ENCODE data around the gene MIER2. TPM values are rescaled to one million over a fixed set of nuclear protein-coding genes. Genes with fewer than 3 reads are reported as not detected.

The MIER2 gene
- total and polyA plus RNA-seq, 4 donors = 2.7 to 4.1 (median 3.7) TPM

- Histone ChIP-seq H3K36me3 (ENCODE audit: control insufficient read depth in 4 of 4, insufficient read depth in 3 of 4, low read depth in 1 of 4, low read length in 3 of 4) (peaks cover 0 to 29% (median 9%) of the 10 kb centered on the region in 4 donors), H3K9me3 (ENCODE audit: control insufficient read depth in 4 of 4, low read length in 3 of 4) (no peaks in the 10 kb centered on the region), H3K4me1 (ENCODE audit: control insufficient read depth in 4 of 4, insufficient read depth in 4 of 4, low read length in 3 of 4) (no peaks in the 10 kb centered on the region), H3K9ac (ENCODE audit: low read depth in 1 of 2, low read length in 2 of 2) (no peak overlapping the region), H3K27ac (ENCODE audit: low read depth in 1 of 2, low read length in 2 of 2) (no peak overlapping the region), H3K4me3 (ENCODE audit: low read depth in 1 of 3, low read length in 3 of 3) (no peak overlapping the region), H3K27me3 (ENCODE audit: control insufficient read depth in 4 of 4, insufficient read depth in 4 of 4, low read length in 3 of 4) (no peaks in the 10 kb centered on the region)
- TF ChIP-seq HNF4G (IDR thresholded peaks at IDR 0.05) (no peak), GABPA (IDR thresholded peaks at IDR 0.05 in 1 of 2, conservative IDR thresholded peaks at IDR 0.05 in 1 of 2) (no peak), HNF4A (conservative IDR thresholded peaks at IDR 0.05) (no peak)
- 90% methylated on average over 33 of the region's 33 CpGs for WGBS
- no peak for DNase-seq (ENCODE audit: low spot score)
Measured at GRCh38 chr19:311813-312261, 32.8 kb downstream of the MIER2 start.

- Histone ChIP-seq H3K27ac (ENCODE audit: low read depth in 1 of 2, low read length in 2 of 2) (no peak overlapping the region), H3K9me3 (ENCODE audit: control insufficient read depth in 4 of 4, low read length in 3 of 4) (no peaks in the 10 kb centered on the region), H3K27me3 (ENCODE audit: control insufficient read depth in 4 of 4, insufficient read depth in 4 of 4, low read length in 3 of 4) (no peaks in the 10 kb centered on the region), H3K4me3 (ENCODE audit: low read depth in 1 of 3, low read length in 3 of 3) (no peak overlapping the region), H3K4me1 (ENCODE audit: control insufficient read depth in 4 of 4, insufficient read depth in 4 of 4, low read length in 3 of 4) (no peaks in the 10 kb centered on the region), H3K9ac (ENCODE audit: low read depth in 1 of 2, low read length in 2 of 2) (no peak overlapping the region), H3K36me3 (ENCODE audit: control insufficient read depth in 4 of 4, insufficient read depth in 3 of 4, low read depth in 1 of 4, low read length in 3 of 4) (peaks cover 0 to 34% (median 9%) of the 10 kb centered on the region in 4 donors)
- WGBS = 95% methylated on average over 24 of the region's 24 CpGs
- TF ChIP-seq EGR1 (IDR thresholded peaks at IDR 0.05; ENCODE audit: low read depth in 2 of 2) = no peak
- TF ChIP-seq FOXA1 (IDR thresholded peaks at IDR 0.05) = no peak
- TF ChIP-seq, protein P1, sequence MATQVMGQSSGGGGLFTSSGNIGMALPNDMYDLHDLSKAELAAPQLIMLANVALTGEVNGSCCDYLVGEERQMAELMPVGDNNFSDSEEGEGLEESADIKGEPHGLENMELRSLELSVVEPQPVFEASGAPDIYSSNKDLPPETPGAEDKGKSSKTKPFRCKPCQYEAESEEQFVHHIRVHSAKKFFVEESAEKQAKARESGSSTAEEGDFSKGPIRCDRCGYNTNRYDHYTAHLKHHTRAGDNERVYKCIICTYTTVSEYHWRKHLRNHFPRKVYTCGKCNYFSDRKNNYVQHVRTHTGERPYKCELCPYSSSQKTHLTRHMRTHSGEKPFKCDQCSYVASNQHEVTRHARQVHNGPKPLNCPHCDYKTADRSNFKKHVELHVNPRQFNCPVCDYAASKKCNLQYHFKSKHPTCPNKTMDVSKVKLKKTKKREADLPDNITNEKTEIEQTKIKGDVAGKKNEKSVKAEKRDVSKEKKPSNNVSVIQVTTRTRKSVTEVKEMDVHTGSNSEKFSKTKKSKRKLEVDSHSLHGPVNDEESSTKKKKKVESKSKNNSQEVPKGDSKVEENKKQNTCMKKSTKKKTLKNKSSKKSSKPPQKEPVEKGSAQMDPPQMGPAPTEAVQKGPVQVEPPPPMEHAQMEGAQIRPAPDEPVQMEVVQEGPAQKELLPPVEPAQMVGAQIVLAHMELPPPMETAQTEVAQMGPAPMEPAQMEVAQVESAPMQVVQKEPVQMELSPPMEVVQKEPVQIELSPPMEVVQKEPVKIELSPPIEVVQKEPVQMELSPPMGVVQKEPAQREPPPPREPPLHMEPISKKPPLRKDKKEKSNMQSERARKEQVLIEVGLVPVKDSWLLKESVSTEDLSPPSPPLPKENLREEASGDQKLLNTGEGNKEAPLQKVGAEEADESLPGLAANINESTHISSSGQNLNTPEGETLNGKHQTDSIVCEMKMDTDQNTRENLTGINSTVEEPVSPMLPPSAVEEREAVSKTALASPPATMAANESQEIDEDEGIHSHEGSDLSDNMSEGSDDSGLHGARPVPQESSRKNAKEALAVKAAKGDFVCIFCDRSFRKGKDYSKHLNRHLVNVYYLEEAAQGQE (IDR thresholded peaks at IDR 0.05) = no peak
- TF ChIP-seq FOXA2 (IDR thresholded peaks at IDR 0.05) = no peak
- no peak for TF ChIP-seq RAD21 (IDR thresholded peaks at IDR 0.05)
- TF ChIP-seq YY1 (IDR thresholded peaks at IDR 0.05) = no peak
- TF ChIP-seq RXRA (IDR thresholded peaks at IDR 0.05) = no peak
- TF ChIP-seq NR2F2 (IDR thresholded peaks at IDR 0.05) = no peak
- no peak for TF ChIP-seq HNF4G (IDR thresholded peaks at IDR 0.05)
- TF ChIP-seq ATF3 (IDR thresholded peaks at IDR 0.05) = no peak
- no peak for TF ChIP-seq ZBTB33 (IDR thresholded peaks at IDR 0.05)
- TF ChIP-seq CTCF (IDR thresholded peaks at IDR 0.05; ENCODE audit: low read depth, low read length, missing input control) = no peak
- TF ChIP-seq GABPA (IDR thresholded peaks at IDR 0.05 in 1 of 2, conservative IDR thresholded peaks at IDR 0.05 in 1 of 2) = no peak
- TF ChIP-seq, protein P2, sequence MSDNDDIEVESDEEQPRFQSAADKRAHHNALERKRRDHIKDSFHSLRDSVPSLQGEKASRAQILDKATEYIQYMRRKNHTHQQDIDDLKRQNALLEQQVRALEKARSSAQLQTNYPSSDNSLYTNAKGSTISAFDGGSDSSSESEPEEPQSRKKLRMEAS (IDR thresholded peaks at IDR 0.05) = no peak
- TF ChIP-seq TAF1 (conservative IDR thresholded peaks at IDR 0.05) = no peak
- TF ChIP-seq HNF4A (conservative IDR thresholded peaks at IDR 0.05) = no peak
- TF ChIP-seq SP1 (IDR thresholded peaks at IDR 0.05) = no peak
- no peak for DNase-seq (ENCODE audit: low spot score)
Measured at GRCh38 chr19:310781-311496, 33.7 kb downstream of the MIER2 start.

All from liver (tissue), 9 donors.